Thoracic aorta (tissue), 2 donors: Measurements from ENCODE around the gene KLHL26. TPM values are rescaled to one million over a fixed set of nuclear protein-coding genes. Genes with fewer than 3 reads are reported as not detected.

Source experiments
- ATAC-seq: fragments of 150-250 bp; one replicate; pipeline ENCODE4 v1.8.0; 2017; ENCODE audit warnings: low read depth; ENCODE audit not compliant: insufficient number of reproducible peaks, low FRiP score
- DNase-seq: peaks from one replicate; pipeline ENCODE4 v3.0.0-alpha.2; 2020; ENCODE audit warnings: low spot score
- H3K27ac ChIP-seq, 2 donors: fragments of 200-600 bp; sonication (generic); 1 replicate in 1 of 2; 2 replicates in 1 of 2; pipeline ENCODE4 v1.5.1; 2016; ENCODE audit warnings: mild to moderate bottlenecking in 2 of 2, moderate library complexity in 2 of 2
- H3K27me3 ChIP-seq: fragments of 200-600 bp; sonication (generic); replicated peaks from 2 replicates; pipeline ENCODE4 v1.6.0; 2016; ENCODE audit warnings: mild to moderate bottlenecking; ENCODE audit not compliant: insufficient read depth
- H3K36me3 ChIP-seq: fragments of 200-600 bp; sonication (generic); one replicate; pipeline ENCODE4 v1.5.1; 2016
- H3K4me1 ChIP-seq, 2 donors: fragments of 200-600 bp; sonication (generic); 1 replicate in 1 of 2; 2 replicates in 1 of 2; pipeline versions ENCODE4 v1.5.1 to v1.6.0; 2016; ENCODE audit warnings: low read depth in 2 of 2, mild to moderate bottlenecking in 1 of 2; ENCODE audit not compliant: control insufficient read depth in 1 of 2
- H3K4me3 ChIP-seq: fragments of 200-600 bp; sonication (generic); 2 replicates; pipeline ENCODE4 v1.5.1; 2016; ENCODE audit warnings: mild to moderate bottlenecking
- H3K9me3 ChIP-seq: fragments of 200-600 bp; sonication (generic); 2 replicates; pipeline ENCODE4 v1.5.1; 2016
- total RNA-seq, 2 donors: library from RNA; depleted of rRNA; stranded (reverse); fragments of >200 nt; gene quantifications; one replicate each; pipeline versions ENCODE4 v1.1.0 to v1.2.3, GENCODE V29; 2016
- TF ChIP-seq, protein P1 (sequence below): fragments of 200-600 bp; sonication (generic); IDR thresholded peaks from one replicate; pipeline ENCODE4 v1.5.1; 2019; ENCODE audit warnings: antibody characterized with exemption

Gene KLHL26
- total RNA-seq, 2 donors from 2014 or later = 11.2 to 24.5 TPM

DNA sequence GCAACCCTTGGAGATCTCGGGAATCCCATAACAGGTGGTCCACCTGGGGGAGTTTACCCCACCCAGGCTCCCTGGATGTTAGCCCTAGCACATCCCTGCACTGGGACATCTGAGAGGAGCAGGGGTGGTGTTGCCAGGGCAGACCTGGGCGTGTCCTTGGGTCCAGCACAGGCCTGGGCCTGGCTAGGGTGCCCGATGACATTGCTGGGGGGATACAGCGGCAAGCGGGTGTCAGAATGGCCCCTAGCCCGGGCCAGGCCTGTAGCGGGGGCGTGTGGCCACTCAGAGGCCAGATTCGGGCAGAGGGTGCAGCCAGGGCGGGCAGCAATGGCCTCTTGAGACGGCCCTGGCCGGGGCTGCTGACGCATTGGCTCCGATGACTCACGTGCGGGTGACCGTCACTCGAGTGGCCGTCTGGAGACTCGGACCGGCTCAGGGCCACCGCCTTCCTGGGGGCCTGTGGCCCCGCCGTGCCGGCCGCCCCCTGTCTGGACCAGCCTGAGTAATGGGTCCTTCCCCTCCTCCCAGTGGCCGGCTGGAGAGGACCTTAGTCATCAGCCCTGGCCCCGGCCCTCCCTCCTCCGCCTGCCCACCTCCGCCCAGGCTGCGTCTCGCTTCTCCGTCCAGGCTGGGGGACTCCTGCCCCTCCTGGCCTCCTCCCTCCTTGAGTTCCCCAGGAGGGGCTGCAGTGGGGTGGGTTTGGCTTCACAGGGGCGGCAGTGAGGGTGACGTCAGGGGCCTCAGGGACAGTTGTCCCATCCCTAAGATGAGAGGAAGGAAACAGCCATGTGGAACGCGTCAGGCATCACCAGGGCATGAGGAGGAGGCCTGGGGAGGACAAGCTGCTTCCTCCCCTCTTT is 23.5 kb downstream of the KLHL26 start:
- peak; percentile 83 for ATAC-seq
- H3K9me3 ChIP-seq = no peaks in the 10 kb centered on the region
- H3K27me3 ChIP-seq = no peaks in the 10 kb centered on the region
- peak; percentile 53 for DNase-seq
- peaks cover 34 to 73% of the 10 kb centered on the region in 2 donors for H3K4me1 ChIP-seq
- H3K27ac ChIP-seq = peak overlapping the region; percentile 87 to 92
- peak overlapping the region; percentile 43 for H3K4me3 ChIP-seq
- TF ChIP-seq, protein P1, sequence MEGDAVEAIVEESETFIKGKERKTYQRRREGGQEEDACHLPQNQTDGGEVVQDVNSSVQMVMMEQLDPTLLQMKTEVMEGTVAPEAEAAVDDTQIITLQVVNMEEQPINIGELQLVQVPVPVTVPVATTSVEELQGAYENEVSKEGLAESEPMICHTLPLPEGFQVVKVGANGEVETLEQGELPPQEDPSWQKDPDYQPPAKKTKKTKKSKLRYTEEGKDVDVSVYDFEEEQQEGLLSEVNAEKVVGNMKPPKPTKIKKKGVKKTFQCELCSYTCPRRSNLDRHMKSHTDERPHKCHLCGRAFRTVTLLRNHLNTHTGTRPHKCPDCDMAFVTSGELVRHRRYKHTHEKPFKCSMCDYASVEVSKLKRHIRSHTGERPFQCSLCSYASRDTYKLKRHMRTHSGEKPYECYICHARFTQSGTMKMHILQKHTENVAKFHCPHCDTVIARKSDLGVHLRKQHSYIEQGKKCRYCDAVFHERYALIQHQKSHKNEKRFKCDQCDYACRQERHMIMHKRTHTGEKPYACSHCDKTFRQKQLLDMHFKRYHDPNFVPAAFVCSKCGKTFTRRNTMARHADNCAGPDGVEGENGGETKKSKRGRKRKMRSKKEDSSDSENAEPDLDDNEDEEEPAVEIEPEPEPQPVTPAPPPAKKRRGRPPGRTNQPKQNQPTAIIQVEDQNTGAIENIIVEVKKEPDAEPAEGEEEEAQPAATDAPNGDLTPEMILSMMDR = no peak
- H3K36me3 ChIP-seq = peaks cover 1% of the 10 kb centered on the region

DNA sequence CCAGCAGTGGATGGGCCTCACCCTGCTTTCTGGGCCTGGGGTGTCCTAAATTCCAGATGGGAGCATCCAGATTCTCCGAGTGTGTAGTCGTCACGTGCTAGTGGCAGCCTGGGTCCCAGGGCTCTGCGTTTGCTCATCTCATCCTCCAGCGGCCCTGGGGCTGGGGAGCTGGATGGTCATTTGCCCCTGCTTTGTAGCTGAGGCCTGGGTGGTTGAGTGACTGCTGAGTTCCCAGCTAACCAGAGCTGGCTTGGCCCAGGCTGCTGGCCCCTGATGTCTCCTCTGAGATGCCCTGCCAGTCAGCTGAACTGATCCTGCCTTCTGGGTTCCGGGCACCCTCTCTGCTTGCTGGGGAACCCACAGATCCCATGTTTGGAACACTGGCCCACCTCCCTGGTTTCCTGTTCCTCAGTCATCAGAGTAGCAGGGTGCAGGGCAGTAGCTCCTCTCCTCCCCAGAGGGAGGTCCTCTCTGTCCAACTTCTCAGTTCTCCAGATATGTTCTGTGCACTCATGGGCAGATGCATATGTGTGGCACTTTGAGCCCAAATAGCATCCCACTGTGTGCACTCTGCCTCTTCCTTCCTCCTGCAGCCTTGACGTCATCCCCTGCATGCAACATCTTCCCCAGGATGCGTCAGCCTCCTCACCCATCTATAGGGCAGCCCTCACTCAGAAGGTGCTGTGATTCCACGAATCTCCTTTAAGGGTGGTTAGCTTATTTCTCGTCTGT is 24.3 kb downstream of the KLHL26 start:
- Histone ChIP-seq H3K4me3 (peak overlapping the region; percentile 10), H3K36me3 (peaks cover 4% of the 10 kb centered on the region), H3K4me1 (peaks cover 34 to 81% of the 10 kb centered on the region in 2 donors), H3K9me3 (no peaks in the 10 kb centered on the region), H3K27me3 (no peaks in the 10 kb centered on the region), H3K27ac (peak overlapping the region; percentile 87 to 92)
- ATAC-seq = no peak
- no peak for DNase-seq
- TF ChIP-seq, protein P1 = no peak

DNA sequence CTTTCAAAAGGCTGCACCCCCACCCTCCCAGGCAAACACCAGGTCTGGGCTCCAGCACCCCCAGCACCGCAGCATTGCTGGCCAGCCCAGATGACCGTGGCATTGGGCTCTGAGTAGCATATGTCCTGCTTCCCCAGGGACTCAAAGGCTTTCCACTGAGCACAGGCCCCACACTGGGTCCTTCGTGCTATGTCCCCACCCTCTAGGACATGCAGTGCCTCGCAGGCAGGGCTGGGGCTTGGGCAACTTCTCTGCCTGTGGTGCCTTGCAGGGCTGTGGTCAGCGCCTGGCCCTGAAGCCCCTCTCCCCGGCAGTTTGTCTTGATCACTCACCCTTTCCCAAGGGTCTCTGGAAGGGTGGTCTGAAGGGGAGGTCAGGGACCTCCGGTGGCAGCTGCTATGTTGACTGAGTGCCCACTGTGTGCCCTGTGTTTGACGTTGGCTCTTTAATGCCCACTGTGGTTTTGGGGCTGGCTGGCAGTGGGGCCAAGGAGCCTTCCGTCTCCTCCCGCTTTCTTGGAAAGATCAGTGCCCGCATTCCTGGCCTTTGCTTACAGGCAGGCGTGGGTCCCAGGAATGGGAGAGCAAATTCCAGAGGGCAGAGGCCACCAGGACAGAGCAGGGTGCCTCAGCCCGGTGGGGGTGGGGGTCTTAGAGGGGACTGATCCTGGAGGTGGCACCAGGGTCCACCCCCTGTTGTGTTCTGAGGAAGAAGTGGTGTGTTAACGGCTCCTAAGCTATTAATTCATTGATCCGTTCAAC is 26.3 kb downstream of the KLHL26 start:
- Histone ChIP-seq H3K27ac (peak overlapping the region; percentile 57 to 74), H3K9me3 (no peaks in the 10 kb centered on the region), H3K4me1 (peaks cover 26 to 76% of the 10 kb centered on the region in 2 donors), H3K4me3 (no peak overlapping the region), H3K27me3 (no peaks in the 10 kb centered on the region), H3K36me3 (peaks cover 13% of the 10 kb centered on the region)
- DNase-seq = no peak
- no peak for ATAC-seq
- TF ChIP-seq, protein P1 = no peak

DNA sequence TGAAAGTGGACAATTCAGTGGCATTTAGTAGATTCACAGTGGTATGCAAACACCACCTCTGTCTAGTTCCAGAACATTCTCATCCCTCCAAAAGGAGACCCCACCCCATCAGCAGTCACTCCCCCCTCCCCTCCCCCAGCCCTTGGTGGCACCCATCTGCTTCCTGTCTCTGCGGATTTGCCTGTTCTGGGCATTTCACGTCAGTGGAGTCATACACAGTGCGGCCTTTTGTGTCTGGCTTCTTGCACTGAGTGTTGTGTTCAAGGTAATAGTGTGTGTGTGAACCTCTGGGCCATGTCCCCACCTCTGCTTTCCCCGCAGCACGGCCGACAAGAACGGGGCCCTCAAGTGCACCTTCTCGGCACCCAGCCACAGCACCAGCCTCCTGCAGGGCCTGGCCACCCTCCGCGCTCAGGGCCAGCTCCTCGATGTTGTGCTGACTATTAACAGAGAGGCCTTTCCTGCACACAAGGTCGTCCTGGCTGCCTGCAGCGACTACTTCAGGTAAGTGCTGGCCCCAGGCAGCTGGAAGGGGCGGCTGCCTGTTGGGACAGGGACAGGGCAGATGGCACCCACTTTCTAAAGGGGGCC is 27.2 kb downstream of the KLHL26 start:
- TF ChIP-seq, protein P1 = no peak
- Histone ChIP-seq H3K9me3 (no peaks in the 10 kb centered on the region), H3K27me3 (no peaks in the 10 kb centered on the region), H3K36me3 (peaks cover 22% of the 10 kb centered on the region), H3K27ac (peak overlapping the region; percentile 57 to 74), H3K4me3 (no peak overlapping the region), H3K4me1 (peaks cover 18 to 67% of the 10 kb centered on the region in 2 donors)
- ATAC-seq = no peak
- no peak for DNase-seq
